ENCODE results near the gene GMCL2.

The GMCL2 gene

GRCh38 chr5:178222292-178222691, 35.1 kb upstream of the GMCL2 start:
- no peaks in the 10 kb centered on the region for H3K27me3 ChIP-seq (replicated peaks in 2 of 5; ENCODE audit: control insufficient read depth in 4 of 5, insufficient read depth in 5 of 5, low read length in 4 of 5)
- H3K27ac ChIP-seq (ENCODE audit: insufficient read depth in 1 of 2, low read depth in 1 of 2, low read length in 2 of 2, poor library complexity in 1 of 2, severe bottlenecking in 2 of 2): no peak overlapping the region
- peaks cover 15 to 84% (median 52%) of the 10 kb centered on the region in 4 experiments for H3K36me3 ChIP-seq (ENCODE audit: control insufficient read depth in 4 of 4, insufficient read depth in 4 of 4, low read length in 3 of 4)
- H3K9me3 ChIP-seq (ENCODE audit: control extremely low read depth in 1 of 5, control insufficient read depth in 4 of 5, insufficient read depth in 2 of 5, low read depth in 1 of 5, low read length in 4 of 5): no peaks in the 10 kb centered on the region
- POLR2A ChIA-PET: no interaction called here
- CTCF ChIA-PET: interaction anchor here (1.0 kb wide), 1 partner anchor 18 kb away, joined by 3 read pairs; the partner anchor contains the start of gene HNRNPAB
- peaks cover 0 to 9% (median 4%) of the 10 kb centered on the region in 4 experiments for H3K4me1 ChIP-seq (ENCODE audit: control extremely low read depth in 1 of 4, control insufficient read depth in 4 of 4, insufficient read depth in 4 of 4, low read length in 3 of 4)
- 97% methylated on average over 13 of the region's 15 CpGs for WGBS (ENCODE audit: insufficient coverage)
- DNase-seq: no peak
- no peak overlapping the region for H3K4me3 ChIP-seq (ENCODE audit: control insufficient read depth in 1 of 7, extremely low read depth in 1 of 7, insufficient read depth in 4 of 7, low read depth in 2 of 7, low read length in 6 of 7)

GRCh38 chr5:178221853-178222252, 34.7 kb upstream of the GMCL2 start:
- 100% methylated on average over 3 of the region's 5 CpGs for WGBS (ENCODE audit: insufficient coverage)
- H3K27me3 ChIP-seq (replicated peaks in 2 of 5; ENCODE audit: control insufficient read depth in 4 of 5, insufficient read depth in 5 of 5, low read length in 4 of 5): no peaks in the 10 kb centered on the region
- ChIA-PET CTCF (interaction anchor here (1.0 kb wide), 1 partner anchor 18 kb away, joined by 3 read pairs; the partner anchor contains the start of gene HNRNPAB), POLR2A (no interaction called here)
- peaks cover 0 to 10% (median 5%) of the 10 kb centered on the region in 4 experiments for H3K4me1 ChIP-seq (ENCODE audit: control extremely low read depth in 1 of 4, control insufficient read depth in 4 of 4, insufficient read depth in 4 of 4, low read length in 3 of 4)
- H3K27ac ChIP-seq (ENCODE audit: insufficient read depth in 1 of 2, low read depth in 1 of 2, low read length in 2 of 2, poor library complexity in 1 of 2, severe bottlenecking in 2 of 2): peak overlapping the region in 1 of 2 experiments; percentile 35
- H3K9me3 ChIP-seq (ENCODE audit: control extremely low read depth in 1 of 5, control insufficient read depth in 4 of 5, insufficient read depth in 2 of 5, low read depth in 1 of 5, low read length in 4 of 5): no peaks in the 10 kb centered on the region
- DNase-seq: no peak
- no peak overlapping the region for H3K4me3 ChIP-seq (ENCODE audit: control insufficient read depth in 1 of 7, extremely low read depth in 1 of 7, insufficient read depth in 4 of 7, low read depth in 2 of 7, low read length in 6 of 7)
- peaks cover 14 to 80% (median 49%) of the 10 kb centered on the region in 4 experiments for H3K36me3 ChIP-seq (ENCODE audit: control insufficient read depth in 4 of 4, insufficient read depth in 4 of 4, low read length in 3 of 4)

GRCh38 chr5:178221282-178221681, 34.1 kb upstream of the GMCL2 start:
- CTCF ChIA-PET: interaction anchor here (1.0 kb wide), 1 partner anchor 17 kb away, joined by 3 read pairs; the partner anchor contains the start of gene HNRNPAB
- Histone ChIP-seq H3K27me3 (replicated peaks in 2 of 5; ENCODE audit: control insufficient read depth in 4 of 5, insufficient read depth in 5 of 5, low read length in 4 of 5) (no peaks in the 10 kb centered on the region), H3K27ac (ENCODE audit: insufficient read depth in 1 of 2, low read depth in 1 of 2, low read length in 2 of 2, poor library complexity in 1 of 2, severe bottlenecking in 2 of 2) (peak overlapping the region; percentile 3 to 35), H3K4me3 (ENCODE audit: control insufficient read depth in 1 of 7, extremely low read depth in 1 of 7, insufficient read depth in 4 of 7, low read depth in 2 of 7, low read length in 6 of 7) (no peak overlapping the region), H3K9me3 (ENCODE audit: control extremely low read depth in 1 of 5, control insufficient read depth in 4 of 5, insufficient read depth in 2 of 5, low read depth in 1 of 5, low read length in 4 of 5) (no peaks in the 10 kb centered on the region), H3K36me3 (ENCODE audit: control insufficient read depth in 4 of 4, insufficient read depth in 4 of 4, low read length in 3 of 4) (peaks cover 14 to 79% (median 47%) of the 10 kb centered on the region in 4 experiments), H3K4me1 (ENCODE audit: control extremely low read depth in 1 of 4, control insufficient read depth in 4 of 4, insufficient read depth in 4 of 4, low read length in 3 of 4) (peaks cover 3 to 16% (median 11%) of the 10 kb centered on the region in 4 experiments)
- POLR2A ChIA-PET: no interaction called here
- DNase-seq: no peak
- WGBS (ENCODE audit: insufficient coverage): 77% methylated on average over 3 of the region's 3 CpGs

GRCh38 chr5:178218827-178219226, 31.7 kb upstream of the GMCL2 start:
- no peak for DNase-seq
- H3K27me3 ChIP-seq (replicated peaks in 2 of 5; ENCODE audit: control insufficient read depth in 4 of 5, insufficient read depth in 5 of 5, low read length in 4 of 5): no peaks in the 10 kb centered on the region
- peaks cover 18 to 75% (median 47%) of the 10 kb centered on the region in 4 experiments for H3K36me3 ChIP-seq (ENCODE audit: control insufficient read depth in 4 of 4, insufficient read depth in 4 of 4, low read length in 3 of 4)
- no peaks in the 10 kb centered on the region for H3K9me3 ChIP-seq (ENCODE audit: control extremely low read depth in 1 of 5, control insufficient read depth in 4 of 5, insufficient read depth in 2 of 5, low read depth in 1 of 5, low read length in 4 of 5)
- no peak overlapping the region for H3K4me3 ChIP-seq (ENCODE audit: control insufficient read depth in 1 of 7, extremely low read depth in 1 of 7, insufficient read depth in 4 of 7, low read depth in 2 of 7, low read length in 6 of 7)
- no peak overlapping the region for H3K27ac ChIP-seq (ENCODE audit: insufficient read depth in 1 of 2, low read depth in 1 of 2, low read length in 2 of 2, poor library complexity in 1 of 2, severe bottlenecking in 2 of 2)
- WGBS (ENCODE audit: insufficient coverage): no CpG with 5 or more reads among the region's 3 CpGs
- ChIA-PET POLR2A (no interaction called here), CTCF (no interaction called here)
- peaks cover 10 to 27% (median 20%) of the 10 kb centered on the region in 4 experiments for H3K4me1 ChIP-seq (ENCODE audit: control extremely low read depth in 1 of 4, control insufficient read depth in 4 of 4, insufficient read depth in 4 of 4, low read length in 3 of 4)

GRCh38 chr5:178218237-178218776, 31.1 kb upstream of the GMCL2 start:
- ChIA-PET POLR2A (no interaction called here), CTCF (no interaction called here)
- no peak for DNase-seq
- Histone ChIP-seq H3K27me3 (replicated peaks in 2 of 5; ENCODE audit: control insufficient read depth in 4 of 5, insufficient read depth in 5 of 5, low read length in 4 of 5) (no peaks in the 10 kb centered on the region), H3K9me3 (ENCODE audit: control extremely low read depth in 1 of 5, control insufficient read depth in 4 of 5, insufficient read depth in 2 of 5, low read depth in 1 of 5, low read length in 4 of 5) (no peaks in the 10 kb centered on the region), H3K27ac (ENCODE audit: insufficient read depth in 1 of 2, low read depth in 1 of 2, low read length in 2 of 2, poor library complexity in 1 of 2, severe bottlenecking in 2 of 2) (no peak overlapping the region), H3K4me1 (ENCODE audit: control extremely low read depth in 1 of 4, control insufficient read depth in 4 of 4, insufficient read depth in 4 of 4, low read length in 3 of 4) (peaks cover 10 to 27% (median 20%) of the 10 kb centered on the region in 4 experiments), H3K4me3 (ENCODE audit: control insufficient read depth in 1 of 7, extremely low read depth in 1 of 7, insufficient read depth in 4 of 7, low read depth in 2 of 7, low read length in 6 of 7) (no peak overlapping the region), H3K36me3 (ENCODE audit: control insufficient read depth in 4 of 4, insufficient read depth in 4 of 4, low read length in 3 of 4) (peaks cover 18 to 75% (median 46%) of the 10 kb centered on the region in 4 experiments)
- 93% methylated on average over 3 of the region's 5 CpGs for WGBS (ENCODE audit: insufficient coverage)

GRCh38 chr5:178216779-178217178, 29.6 kb upstream of the GMCL2 start:
- DNase-seq: no peak
- Histone ChIP-seq H3K27me3 (replicated peaks in 2 of 5; ENCODE audit: control insufficient read depth in 4 of 5, insufficient read depth in 5 of 5, low read length in 4 of 5) (no peaks in the 10 kb centered on the region), H3K27ac (ENCODE audit: insufficient read depth in 1 of 2, low read depth in 1 of 2, low read length in 2 of 2, poor library complexity in 1 of 2, severe bottlenecking in 2 of 2) (peak overlapping the region in 1 of 2 experiments; percentile 64), H3K9me3 (ENCODE audit: control extremely low read depth in 1 of 5, control insufficient read depth in 4 of 5, insufficient read depth in 2 of 5, low read depth in 1 of 5, low read length in 4 of 5) (no peaks in the 10 kb centered on the region), H3K4me1 (ENCODE audit: control extremely low read depth in 1 of 4, control insufficient read depth in 4 of 4, insufficient read depth in 4 of 4, low read length in 3 of 4) (peaks cover 10 to 25% (median 17%) of the 10 kb centered on the region in 4 experiments), H3K36me3 (ENCODE audit: control insufficient read depth in 4 of 4, insufficient read depth in 4 of 4, low read length in 3 of 4) (peaks cover 18 to 75% (median 52%) of the 10 kb centered on the region in 4 experiments), H3K4me3 (ENCODE audit: control insufficient read depth in 1 of 7, extremely low read depth in 1 of 7, insufficient read depth in 4 of 7, low read depth in 2 of 7, low read length in 6 of 7) (no peak overlapping the region)
- POLR2A ChIA-PET: interaction anchor here (0.9 kb wide), 1 partner anchor 10 kb away, joined by 3 read pairs; no protein-coding TSS in a partner anchor
- CTCF ChIA-PET: interaction anchor here (0.5 to 1.9 kb wide), 7 partner anchors 9 to 141 kb away, joined by 3 to 7 read pairs (median 4); no protein-coding TSS in a partner anchor
- 96% methylated on average over 3 of the region's 3 CpGs for WGBS (ENCODE audit: insufficient coverage)

GRCh38 chr5:178216088-178216534, 28.9 kb upstream of the GMCL2 start:
- ChIA-PET CTCF (interaction anchor here (0.5 to 1.9 kb wide), 8 partner anchors 9 to 140 kb away, joined by 3 to 7 read pairs (median 4); no protein-coding TSS in a partner anchor), POLR2A (interaction anchor here (0.6 to 0.9 kb wide), 2 partner anchors 9 to 13 kb away, joined by 3 read pairs; no protein-coding TSS in a partner anchor)
- WGBS (ENCODE audit: insufficient coverage): 59% methylated on average over 5 of the region's 5 CpGs
- DNase-seq: peak in 2 of 3 donors; percentile 44 to 62
- Histone ChIP-seq H3K4me1 (ENCODE audit: control extremely low read depth in 1 of 4, control insufficient read depth in 4 of 4, insufficient read depth in 4 of 4, low read length in 3 of 4) (peaks cover 10 to 18% (median 16%) of the 10 kb centered on the region in 4 experiments), H3K9me3 (ENCODE audit: control extremely low read depth in 1 of 5, control insufficient read depth in 4 of 5, insufficient read depth in 2 of 5, low read depth in 1 of 5, low read length in 4 of 5) (no peaks in the 10 kb centered on the region), H3K36me3 (ENCODE audit: control insufficient read depth in 4 of 4, insufficient read depth in 4 of 4, low read length in 3 of 4) (peaks cover 16 to 75% (median 55%) of the 10 kb centered on the region in 4 experiments), H3K4me3 (ENCODE audit: control insufficient read depth in 1 of 7, extremely low read depth in 1 of 7, insufficient read depth in 4 of 7, low read depth in 2 of 7, low read length in 6 of 7) (peak overlapping the region in 2 of 7 experiments; percentile 16 to 23), H3K27ac (ENCODE audit: insufficient read depth in 1 of 2, low read depth in 1 of 2, low read length in 2 of 2, poor library complexity in 1 of 2, severe bottlenecking in 2 of 2) (no peak overlapping the region), H3K27me3 (replicated peaks in 2 of 5; ENCODE audit: control insufficient read depth in 4 of 5, insufficient read depth in 5 of 5, low read length in 4 of 5) (no peaks in the 10 kb centered on the region)

All from common myeloid progenitor, CD34-positive (primary cell).